C4-2B (cell line): ENCODE data around the gene SUGP2.

Source experiments
- CTCF ChIP-seq: fragments of 450-650 bp; conservative IDR thresholded peaks from 2 replicates; pipeline ENCODE4 v1.5.1; 2017; ENCODE audit warnings: mild to moderate bottlenecking
- ZFX ChIP-seq: fragments of 450-650 bp; IDR thresholded peaks from 2 replicates; pipeline ENCODE4 v1.6.1; 2017

- TF ChIP-seq CTCF (no peak), ZFX (no peak)
Measured at GRCh38 chr19:19074196-19074882, 41.0 kb upstream of the SUGP2 start.
